Dermis blood vessel endothelial cell (primary cell): ENCODE results near the gene PKP2. TPM values are rescaled to one million over a fixed set of nuclear protein-coding genes. Genes with fewer than 3 reads are reported as not detected.

ENCODE experiments used
- DNase-seq: peaks from one replicate; pipeline ENCODE4 v3.0.0; 2010
- total RNA-seq: library from RNA; depleted of rRNA; stranded (reverse); fragments of >200 nt; gene quantifications from 2 replicates; pipeline ENCODE4 v1.2.3, GENCODE V29; 2014

The PKP2 gene
- total RNA-seq, 1 donor from 2014 or later, result 1.2 TPM

DNA sequence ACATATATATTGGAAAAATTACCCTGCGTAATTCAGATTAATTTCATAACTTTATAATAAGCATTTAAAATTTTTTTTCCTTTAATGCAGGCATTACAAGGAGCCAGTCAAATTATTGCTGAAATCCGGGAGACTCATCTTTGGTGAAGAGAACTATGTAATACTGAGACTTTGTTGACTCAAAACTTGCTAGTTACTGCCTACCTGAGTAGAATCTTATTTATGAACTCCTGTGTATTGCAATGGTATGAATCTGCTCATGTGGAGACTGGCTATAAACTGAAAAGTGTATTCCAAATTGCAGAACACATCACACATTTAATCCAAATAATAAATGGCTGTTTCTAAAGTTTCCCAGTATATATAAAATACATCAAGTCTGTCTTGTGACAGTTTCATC, 153.3 kb downstream of the PKP2 start:
- DNase-seq, result no peak

DNA sequence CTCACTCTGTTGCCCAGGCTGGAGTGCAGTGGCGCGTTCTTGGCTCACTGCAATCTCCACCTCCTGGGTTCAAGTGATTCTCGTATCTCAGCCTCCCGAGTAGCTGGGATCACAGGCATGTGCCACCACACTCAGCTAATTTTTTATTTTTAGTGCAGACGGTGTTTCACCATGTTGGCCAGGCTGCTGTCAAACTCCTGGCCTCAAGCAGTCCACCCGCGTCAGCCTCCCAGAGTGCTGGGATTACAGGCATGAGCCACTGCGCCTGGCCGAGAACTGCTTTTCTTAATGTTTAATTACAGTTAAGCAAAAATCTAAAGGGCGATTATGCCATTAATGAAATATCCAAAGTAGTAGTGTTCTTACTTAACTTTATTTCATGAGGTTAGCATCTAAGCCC, 154.4 kb downstream of the PKP2 start:
- no peak for DNase-seq

Other genes with a start within 250 kb of the PKP2 start
- 88.0 and 119 TPM in 2 replicates for gene DNM1L, start 217.5 kb downstream of the PKP2 start, total RNA-seq
- gene YARS2, start 140.9 kb downstream of the PKP2 start, total RNA-seq, result 43.2 and 48.8 TPM in 2 replicates